ENCODE data around the gene CENPB. TPM values are rescaled to one million over a fixed set of nuclear protein-coding genes. Genes with fewer than 3 reads are reported as not detected.
A peak's percentile ranks its signal among the peaks of the same experiment; 100 is the strongest.
"Not testable (repeated sequence)": the region's sequence is repeated elsewhere in the genome, so short reads cannot be mapped to it uniquely, and the experiment has no call there.

The CENPB gene, protein sequence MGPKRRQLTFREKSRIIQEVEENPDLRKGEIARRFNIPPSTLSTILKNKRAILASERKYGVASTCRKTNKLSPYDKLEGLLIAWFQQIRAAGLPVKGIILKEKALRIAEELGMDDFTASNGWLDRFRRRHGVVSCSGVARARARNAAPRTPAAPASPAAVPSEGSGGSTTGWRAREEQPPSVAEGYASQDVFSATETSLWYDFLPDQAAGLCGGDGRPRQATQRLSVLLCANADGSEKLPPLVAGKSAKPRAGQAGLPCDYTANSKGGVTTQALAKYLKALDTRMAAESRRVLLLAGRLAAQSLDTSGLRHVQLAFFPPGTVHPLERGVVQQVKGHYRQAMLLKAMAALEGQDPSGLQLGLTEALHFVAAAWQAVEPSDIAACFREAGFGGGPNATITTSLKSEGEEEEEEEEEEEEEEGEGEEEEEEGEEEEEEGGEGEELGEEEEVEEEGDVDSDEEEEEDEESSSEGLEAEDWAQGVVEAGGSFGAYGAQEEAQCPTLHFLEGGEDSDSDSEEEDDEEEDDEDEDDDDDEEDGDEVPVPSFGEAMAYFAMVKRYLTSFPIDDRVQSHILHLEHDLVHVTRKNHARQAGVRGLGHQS
- total RNA-seq = 10 to 100 TPM; 32.2 to 44.1 TPM
- 24.8 TPM for polyA plus RNA-seq (ENCODE audit: insufficient read depth, low read depth, low replicate concordance)
- long read RNA-seq, donor 1, transcript CENPB-201 (1 exons, 2,840 nt) = major isoform, 38 of 38 reads
- long read RNA-seq, donor 1, partial matches to known transcripts = 0 of 38 reads
- long read RNA-seq, donor 1, other reads (novel, unspliced or antisense) = 0 of 38 reads
- long read RNA-seq, donor 2, transcript CENPB-201 (1 exons, 2,840 nt) = major isoform, 24 of 24 reads
- long read RNA-seq, donor 2, partial matches to known transcripts = 0 of 24 reads
- long read RNA-seq, donor 2, other reads (novel, unspliced or antisense) = 0 of 24 reads

DNA sequence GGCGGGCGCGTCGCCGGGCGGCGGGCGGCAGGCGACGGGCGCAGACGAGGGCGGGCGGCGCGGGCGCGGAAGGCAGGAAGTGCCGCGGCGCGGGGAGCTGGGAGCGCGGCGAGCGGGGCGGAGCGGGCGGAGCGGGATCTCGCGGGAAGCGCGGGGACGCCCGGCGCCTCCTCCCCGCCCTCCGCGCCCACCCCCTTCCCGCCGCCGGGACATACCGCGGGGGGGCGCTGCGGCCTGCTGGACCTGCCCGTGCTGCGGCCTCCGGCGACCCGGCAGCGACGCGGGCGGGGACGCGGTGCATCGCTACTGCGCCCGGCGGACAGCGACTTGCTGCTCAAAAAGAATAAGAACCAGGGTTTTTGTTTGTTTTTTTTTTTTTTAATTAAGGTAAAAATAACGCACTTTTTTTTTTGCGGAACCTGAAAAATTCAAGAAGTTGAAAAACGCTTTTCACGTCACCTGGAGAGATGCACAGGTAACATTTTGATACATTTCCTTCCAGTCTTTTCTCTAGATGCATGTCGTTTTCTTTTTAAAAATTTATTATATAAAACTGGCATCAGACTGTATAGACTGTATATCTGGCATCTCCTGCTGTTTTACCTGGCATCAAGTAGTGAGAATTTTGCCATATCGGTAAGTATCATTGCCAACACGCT lies at the start of gene CENPB:
TSS of gene CENPB (minus strand) at position 76 of the 659 bp plus-strand sequence. CDS start 257 bp downstream, outside the sequence.
- H3K36me3 ChIP-seq (ENCODE audit: low read depth, missing control alignments) = no peaks in the 10 kb centered on the region
- H3K4me3 ChIP-seq = peak within 1 kb of the TSS; percentile 58 to 63
- intact Hi-C loops (cut with DNase I; ENCODE audit: low total_unique reads) = loop anchor here (2.0 kb wide), 1 partner anchor 34 kb away; the partner anchor contains the start of gene AP5S1
- peaks cover 29% of the 10 kb centered on the region for H3K4me1 ChIP-seq
- no peaks in the 10 kb centered on the region for H3K9me3 ChIP-seq
- peak within 1 kb of the TSS; percentile 42 to 74 for H3K27ac ChIP-seq
- H3K27me3 ChIP-seq = no peaks in the 10 kb centered on the region
- DNase-seq = peak; percentile 91
- WGBS, 2 donors = 4 to 5% methylated on average over 23 to 40 of the region's 70 CpGs
- no peak for TF ChIP-seq POLR2A (IDR thresholded peaks at IDR 0.05)
- TF ChIP-seq, protein P1, sequence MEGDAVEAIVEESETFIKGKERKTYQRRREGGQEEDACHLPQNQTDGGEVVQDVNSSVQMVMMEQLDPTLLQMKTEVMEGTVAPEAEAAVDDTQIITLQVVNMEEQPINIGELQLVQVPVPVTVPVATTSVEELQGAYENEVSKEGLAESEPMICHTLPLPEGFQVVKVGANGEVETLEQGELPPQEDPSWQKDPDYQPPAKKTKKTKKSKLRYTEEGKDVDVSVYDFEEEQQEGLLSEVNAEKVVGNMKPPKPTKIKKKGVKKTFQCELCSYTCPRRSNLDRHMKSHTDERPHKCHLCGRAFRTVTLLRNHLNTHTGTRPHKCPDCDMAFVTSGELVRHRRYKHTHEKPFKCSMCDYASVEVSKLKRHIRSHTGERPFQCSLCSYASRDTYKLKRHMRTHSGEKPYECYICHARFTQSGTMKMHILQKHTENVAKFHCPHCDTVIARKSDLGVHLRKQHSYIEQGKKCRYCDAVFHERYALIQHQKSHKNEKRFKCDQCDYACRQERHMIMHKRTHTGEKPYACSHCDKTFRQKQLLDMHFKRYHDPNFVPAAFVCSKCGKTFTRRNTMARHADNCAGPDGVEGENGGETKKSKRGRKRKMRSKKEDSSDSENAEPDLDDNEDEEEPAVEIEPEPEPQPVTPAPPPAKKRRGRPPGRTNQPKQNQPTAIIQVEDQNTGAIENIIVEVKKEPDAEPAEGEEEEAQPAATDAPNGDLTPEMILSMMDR (IDR thresholded peaks at IDR 0.05) = peak; percentile 43 to 83 (median 76)

DNA sequence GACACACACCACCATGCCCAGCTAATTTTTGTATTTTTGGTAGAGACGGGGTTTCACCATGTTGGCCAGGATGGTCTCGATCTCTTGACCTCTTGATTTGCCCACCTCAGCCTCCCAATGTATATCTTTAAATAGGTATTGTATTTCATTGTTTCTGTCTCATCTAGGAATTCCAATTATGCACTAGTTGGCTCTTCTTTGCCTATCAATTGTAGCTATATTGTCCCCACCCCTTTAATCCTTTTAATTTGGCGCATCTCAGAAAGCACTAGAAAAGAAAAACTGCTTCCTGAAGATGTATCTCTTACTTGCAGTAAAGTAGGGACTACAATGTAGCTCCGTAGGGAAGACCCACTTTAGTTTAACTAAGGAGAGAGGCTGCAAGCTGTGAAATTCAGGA lies 49.6 kb upstream of the CENPB start:
- H3K27ac ChIP-seq = no peak overlapping the region
- H3K36me3 ChIP-seq (ENCODE audit: low read depth, missing control alignments) = no peaks in the 10 kb centered on the region
- H3K27me3 ChIP-seq = no peaks in the 10 kb centered on the region
- H3K9me3 ChIP-seq = no peaks in the 10 kb centered on the region
- no peaks in the 10 kb centered on the region for H3K4me1 ChIP-seq
- no peak for TF ChIP-seq POLR2A (IDR thresholded peaks at IDR 0.05)
- TF ChIP-seq, protein P1 (IDR thresholded peaks at IDR 0.05) = no peak
- no peak for DNase-seq
- 95% methylated on average over 4 of the region's 4 CpGs for WGBS, 2 donors
- intact Hi-C loops (cut with DNase I; ENCODE audit: low total_unique reads) = no loop called here
- no peak overlapping the region for H3K4me3 ChIP-seq

DNA sequence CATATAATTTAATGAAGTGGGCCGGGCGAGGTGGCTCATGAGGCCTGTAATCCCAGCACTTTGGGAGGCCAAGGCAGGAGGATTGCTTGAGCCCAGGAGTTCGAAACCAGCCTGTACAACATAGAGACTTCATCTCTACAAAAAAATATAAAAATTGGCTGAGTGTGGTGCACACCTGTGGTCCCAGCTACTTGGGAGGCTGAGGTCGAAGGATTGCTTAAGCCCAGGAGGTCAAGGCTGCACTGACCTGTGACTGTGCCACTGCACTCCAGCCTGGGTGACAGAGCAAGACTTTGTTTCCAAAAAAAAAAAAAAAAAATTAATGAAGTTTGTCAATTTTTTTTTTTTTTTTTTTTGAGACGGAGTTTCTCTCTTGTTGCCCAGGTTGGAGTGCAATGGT lies 43.4 kb upstream of the CENPB start:
- H3K36me3 ChIP-seq (ENCODE audit: low read depth, missing control alignments); H3K9me3 ChIP-seq; DNase-seq; H3K27ac ChIP-seq; intact Hi-C loops (cut with DNase I; ENCODE audit: low total_unique reads); H3K4me1 ChIP-seq; H3K4me3 ChIP-seq; H3K27me3 ChIP-seq: not testable (repeated sequence)
- 91 to 96% methylated on average over 5 of the region's 5 CpGs for WGBS, 2 donors

DNA sequence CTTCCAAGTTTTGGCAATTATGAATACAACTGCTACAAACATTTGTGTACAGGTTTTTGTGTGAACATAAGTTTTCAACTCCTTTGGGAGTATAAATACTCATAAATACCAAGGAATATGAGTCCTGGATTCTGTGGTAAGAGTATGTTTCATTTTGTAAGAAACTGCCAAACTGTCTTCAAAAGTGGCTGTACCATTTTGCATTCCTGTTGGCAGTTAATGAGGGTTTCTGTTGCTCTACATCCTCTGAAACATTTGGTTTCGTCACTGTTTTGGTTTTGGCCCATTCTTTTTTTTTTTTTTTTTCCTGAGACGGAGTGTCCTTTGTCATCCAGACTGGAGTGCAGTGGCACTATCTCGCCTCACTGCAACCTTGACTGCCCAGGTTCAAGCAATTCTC lies 42.3 kb upstream of the CENPB start:
- no peak for DNase-seq
- 83 to 89% methylated on average over 3 of the region's 3 CpGs for WGBS, 2 donors
- no peaks in the 10 kb centered on the region for H3K36me3 ChIP-seq (ENCODE audit: low read depth, missing control alignments)
- H3K27ac ChIP-seq = no peak overlapping the region
- no peak overlapping the region for H3K4me3 ChIP-seq
- no peaks in the 10 kb centered on the region for H3K27me3 ChIP-seq
- TF ChIP-seq, protein P1 (IDR thresholded peaks at IDR 0.05) = no peak
- no peak for TF ChIP-seq POLR2A (IDR thresholded peaks at IDR 0.05)
- no peaks in the 10 kb centered on the region for H3K9me3 ChIP-seq
- H3K4me1 ChIP-seq = no peaks in the 10 kb centered on the region
- intact Hi-C loops (cut with DNase I; ENCODE audit: low total_unique reads) = no loop called here

Data from testis (tissue), 5 donors.